Activated naive CD4-positive, alpha-beta T cell treated with anti-CD3 and anti-CD28 coated beads for 36 hours (primary cell): Measurements from ENCODE around the gene LIPA. TPM values are rescaled to one million over a fixed set of nuclear protein-coding genes. Genes with fewer than 3 reads are reported as not detected.

Experiments
- CTCF ChIA-PET: fragments of 350-600 bp; sonication (Branson Sonifier 250); formaldehyde crosslinking; loops from one replicate; lab custom pipeline; 2021; ENCODE audit warnings: antibody characterized with exemption; lab: Charles Lee
- DNase-seq: peaks from one replicate; pipeline ENCODE4 v3.0.0-alpha.2; 2020
- H3K27ac Mint-ChIP-seq: one replicate; pipeline ENCODE4 v1.8.0; 2021; ENCODE audit warnings: mild to moderate bottlenecking, mixed read lengths
- H3K27me3 Mint-ChIP-seq: one replicate; pipeline ENCODE4 v1.8.0; 2021; ENCODE audit warnings: low read depth, mixed read lengths
- H3K36me3 Mint-ChIP-seq: one replicate; pipeline ENCODE4 v1.8.0; 2021; ENCODE audit warnings: low read depth, mixed read lengths
- H3K4me1 Mint-ChIP-seq: one replicate; pipeline ENCODE4 v1.8.0; 2021; ENCODE audit warnings: low read depth, mixed read lengths
- H3K4me3 Mint-ChIP-seq: one replicate; pipeline ENCODE4 v1.8.0; 2021; ENCODE audit warnings: mild to moderate bottlenecking, moderate library complexity, mixed read lengths
- H3K9me3 Mint-ChIP-seq: one replicate; pipeline ENCODE4 v1.8.0; 2021; ENCODE audit warnings: mixed read lengths
- intact Hi-C: fragments of 100-400 bp; cut with micrococcal nuclease; formaldehyde crosslinking; loops from one replicate; pipeline ENCODE4 v1.15.1; 2023
- total RNA-seq, 2 experiments: library from RNA; stranded (reverse); gene quantifications; one replicate each; pipeline ENCODE4 v1.2.3, GENCODE V29; 2021

Gene LIPA
- total RNA-seq, 2 experiments from 2014 or later: 16.1 to 17.2 TPM

DNA sequence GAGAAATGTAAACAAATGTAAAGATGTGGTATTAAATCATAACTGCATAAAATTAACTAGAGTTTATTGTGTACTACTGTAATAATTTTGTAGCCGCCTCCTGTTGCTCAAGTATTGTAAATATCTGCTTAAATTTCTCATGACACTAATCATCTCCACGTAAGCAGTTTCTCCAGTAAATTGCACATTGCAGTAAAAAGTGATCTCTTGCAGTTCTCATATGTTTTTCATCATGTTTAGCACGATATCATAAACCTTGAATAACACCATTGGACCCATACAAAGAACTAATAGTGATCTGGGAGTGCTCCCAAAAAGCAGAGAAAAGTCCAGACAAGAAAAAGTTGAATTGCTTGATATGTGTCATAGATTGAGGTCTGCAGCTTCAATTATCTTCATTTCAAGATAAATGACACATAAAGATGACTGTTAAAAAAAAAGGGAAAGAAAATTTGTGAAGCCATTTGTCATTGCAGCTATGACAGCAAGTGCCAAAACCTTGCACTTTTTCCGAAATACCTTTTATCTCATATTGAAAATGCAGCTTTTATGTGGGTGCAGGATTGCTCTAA is 15.3 kb downstream of the LIPA start:
- Mint-ChIP-seq H3K27ac (no peak overlapping the region), H3K9me3 (no peaks in the 10 kb centered on the region), H3K27me3 (no peaks in the 10 kb centered on the region), H3K4me3 (no peak overlapping the region), H3K4me1 (peaks cover 3% of the 10 kb centered on the region), H3K36me3 (peaks cover 3% of the 10 kb centered on the region)
- DNase-seq: no peak
- intact Hi-C loops: no loop called here
- CTCF ChIA-PET: no interaction called here

DNA sequence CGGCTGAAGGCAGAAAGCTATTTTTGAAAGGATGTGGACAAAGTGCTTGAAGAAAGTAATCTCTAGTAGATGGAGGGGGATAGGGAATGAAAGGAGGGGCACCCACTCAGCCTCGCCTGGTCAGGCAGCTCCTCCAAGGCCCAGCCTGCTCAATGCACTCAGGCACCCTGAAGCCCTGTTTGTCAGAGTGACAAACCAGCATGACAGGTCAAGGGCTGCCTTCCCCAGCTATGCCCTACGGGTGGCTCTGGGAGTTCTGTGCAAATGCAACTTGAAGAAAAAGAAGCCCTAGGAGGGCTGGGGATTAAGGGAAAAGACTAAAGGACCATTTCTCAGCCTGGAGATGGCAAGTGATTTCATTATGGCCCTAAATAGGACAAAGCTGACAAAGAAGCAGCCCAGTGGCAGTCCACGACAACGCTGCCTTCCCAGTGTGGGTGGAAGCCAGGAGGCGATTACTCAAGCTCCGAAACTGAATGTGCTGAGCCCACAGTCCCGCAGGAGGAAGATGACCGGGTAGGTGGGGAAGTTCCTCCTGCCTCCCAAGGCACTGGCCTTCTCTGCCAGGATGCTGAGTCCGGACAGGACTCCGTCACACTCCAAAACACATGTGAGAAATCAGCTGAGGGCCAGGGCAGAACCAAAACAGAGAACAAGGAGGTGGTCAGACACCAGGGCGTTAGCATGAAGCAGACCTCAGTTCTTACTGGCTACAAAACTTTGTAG is 16.3 kb downstream of the LIPA start:
- peaks cover 3% of the 10 kb centered on the region for H3K36me3 Mint-ChIP-seq
- H3K4me3 Mint-ChIP-seq: no peak overlapping the region
- CTCF ChIA-PET: interaction anchor here (0.8 to 1.0 kb wide), 2 partner anchors 9 to 18 kb away, joined by 3 read pairs; no protein-coding TSS in a partner anchor
- H3K27me3 Mint-ChIP-seq: no peaks in the 10 kb centered on the region
- intact Hi-C loops: no loop called here
- DNase-seq: no peak
- H3K4me1 Mint-ChIP-seq: peaks cover 3% of the 10 kb centered on the region
- no peak overlapping the region for H3K27ac Mint-ChIP-seq
- no peaks in the 10 kb centered on the region for H3K9me3 Mint-ChIP-seq

DNA sequence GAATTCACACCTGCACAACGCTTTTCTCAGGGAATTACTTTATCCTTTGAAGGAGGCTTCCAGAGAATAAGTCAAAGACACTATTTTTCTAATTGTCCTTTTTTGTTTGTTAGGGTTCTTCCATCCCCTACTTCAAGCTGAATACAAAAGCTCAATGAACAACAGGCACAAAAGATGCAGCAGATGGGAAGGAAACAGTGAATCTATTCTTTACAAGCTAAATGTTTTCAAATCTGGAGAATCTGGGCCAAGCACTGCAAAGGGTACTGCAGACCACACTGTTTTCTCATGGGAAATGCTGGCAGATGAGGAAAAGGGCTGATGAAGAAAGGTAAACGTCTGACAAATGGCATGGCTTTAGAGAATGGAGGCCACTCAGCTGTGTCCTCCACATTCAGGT is 18.5 kb downstream of the LIPA start:
- intact Hi-C loops: no loop called here
- Mint-ChIP-seq H3K27ac (no peak overlapping the region), H3K4me3 (no peak overlapping the region), H3K27me3 (no peaks in the 10 kb centered on the region), H3K36me3 (peaks cover 3% of the 10 kb centered on the region), H3K9me3 (no peaks in the 10 kb centered on the region), H3K4me1 (peaks cover 3% of the 10 kb centered on the region)
- CTCF ChIA-PET: interaction anchor here (0.5 to 1.4 kb wide), 4 partner anchors 16 to 203 kb away, joined by 3 to 5 read pairs (median 4); no protein-coding TSS in a partner anchor
- no peak for DNase-seq

DNA sequence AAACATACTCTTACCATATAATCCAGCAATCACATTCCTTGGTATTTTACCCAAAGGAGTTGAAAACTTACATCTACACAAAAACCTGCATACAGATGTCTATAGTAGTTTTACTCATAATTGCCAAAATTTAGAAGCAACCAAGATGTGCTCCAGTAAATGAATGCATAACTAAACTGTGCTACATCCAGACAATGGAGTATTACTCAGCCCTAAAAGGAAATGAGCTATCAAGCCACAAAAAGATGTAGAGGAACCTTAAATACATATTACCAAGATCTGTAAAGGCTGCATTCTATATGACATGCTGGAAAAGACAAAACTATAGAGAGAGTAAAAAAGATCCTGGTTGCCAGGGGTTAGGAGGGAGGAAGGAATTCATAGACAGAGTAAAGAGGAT is 22.6 kb downstream of the LIPA start:
- CTCF ChIA-PET: interaction anchor here (2.7 kb wide), 1 partner anchor 11 kb away, joined by 12 read pairs; no protein-coding TSS in a partner anchor
- intact Hi-C loops: no loop called here
- H3K9me3 Mint-ChIP-seq: no peaks in the 10 kb centered on the region
- H3K27ac Mint-ChIP-seq: no peak overlapping the region
- peaks cover 5% of the 10 kb centered on the region for H3K4me1 Mint-ChIP-seq
- H3K36me3 Mint-ChIP-seq: no peaks in the 10 kb centered on the region
- H3K4me3 Mint-ChIP-seq: no peak overlapping the region
- DNase-seq: no peak
- H3K27me3 Mint-ChIP-seq: no peaks in the 10 kb centered on the region

DNA sequence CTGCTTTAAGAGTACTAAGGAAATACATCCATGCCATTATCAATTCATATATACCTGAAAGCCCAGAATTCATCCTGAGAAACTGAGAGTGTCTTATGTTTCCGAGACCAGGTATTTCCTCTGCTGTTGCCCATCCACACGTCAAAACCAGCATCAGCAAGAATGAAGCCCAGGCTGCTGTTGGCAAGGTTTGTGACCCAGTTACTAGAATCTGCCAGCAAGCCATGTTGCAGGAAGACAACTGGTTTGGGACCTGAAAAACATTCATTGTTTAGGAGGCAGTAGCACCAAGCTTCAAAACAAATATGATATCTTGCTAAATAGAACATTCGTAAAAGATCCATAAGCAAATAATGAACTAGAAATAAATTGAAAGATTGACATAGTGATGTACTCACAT is 23.4 kb downstream of the LIPA start:
- H3K4me1 Mint-ChIP-seq: peaks cover 5% of the 10 kb centered on the region
- no peaks in the 10 kb centered on the region for H3K9me3 Mint-ChIP-seq
- intact Hi-C loops: no loop called here

DNA sequence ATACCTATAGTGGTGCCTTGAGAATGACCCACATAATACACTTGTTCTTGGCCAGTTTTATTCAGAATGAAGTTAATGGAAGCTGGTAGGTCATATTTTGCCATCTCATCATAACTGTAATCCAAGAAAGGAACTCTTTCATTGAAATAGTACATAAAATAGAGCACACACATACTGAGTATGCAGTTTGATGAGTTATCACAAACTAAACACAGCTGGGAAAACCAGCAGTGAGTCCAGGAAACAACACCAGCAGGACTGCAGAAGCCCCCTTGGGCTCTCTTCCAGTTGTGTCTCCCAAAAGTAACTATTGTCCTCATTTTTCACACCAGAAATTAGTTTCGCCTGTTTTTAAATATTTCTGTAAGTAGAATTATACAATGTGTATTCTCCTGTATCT is 24.7 kb downstream of the LIPA start:
- Mint-ChIP-seq H3K9me3 (no peaks in the 10 kb centered on the region), H3K4me1 (peaks cover 5% of the 10 kb centered on the region), H3K36me3 (peaks cover 2% of the 10 kb centered on the region), H3K4me3 (no peak overlapping the region), H3K27ac (no peak overlapping the region), H3K27me3 (no peaks in the 10 kb centered on the region)
- intact Hi-C loops: no loop called here
- CTCF ChIA-PET: interaction anchor here (1.4 kb wide), 1 partner anchor 9 kb away, joined by 5 read pairs; no protein-coding TSS in a partner anchor
- DNase-seq: no peak

More for the DNA sequence above, 23.4 kb downstream of the LIPA start:
- Mint-ChIP-seq H3K4me3 (no peak overlapping the region), H3K27ac (no peak overlapping the region), H3K27me3 (no peaks in the 10 kb centered on the region), H3K36me3 (no peaks in the 10 kb centered on the region)
- DNase-seq: no peak
- CTCF ChIA-PET: no interaction called here

DNA sequence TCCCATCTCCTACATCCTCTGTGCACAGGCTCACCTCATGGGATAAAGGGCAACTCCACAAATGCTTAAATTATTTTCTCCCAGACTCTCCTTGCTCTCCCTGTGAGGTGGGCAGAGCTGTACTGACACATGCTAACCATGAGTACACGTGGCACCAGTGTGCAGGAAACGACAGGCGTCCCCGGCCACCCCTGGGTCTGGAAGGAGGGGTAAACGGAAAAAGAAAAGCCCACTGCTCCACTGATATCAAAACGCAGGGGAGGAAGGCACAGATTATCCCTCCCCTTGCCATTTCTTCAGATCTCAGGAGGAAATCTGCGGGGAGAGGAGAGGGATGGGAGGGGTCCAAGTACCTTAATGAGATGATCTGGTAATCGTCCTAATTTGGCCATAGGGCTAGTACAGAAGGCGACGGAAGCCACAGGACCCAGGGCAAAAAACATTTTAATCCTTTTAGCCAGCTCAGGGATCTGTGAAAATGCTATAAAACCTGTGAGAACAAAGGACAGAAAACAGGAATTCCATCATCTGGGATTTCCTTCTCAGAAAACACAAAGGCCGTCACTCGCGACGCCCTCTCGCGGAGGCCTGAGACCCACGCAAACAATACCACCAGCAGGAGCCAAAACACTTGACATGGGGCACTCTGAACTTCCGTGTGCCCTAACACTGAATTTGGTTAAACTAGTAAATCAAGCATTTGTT is 26.7 kb downstream of the LIPA start:
- peaks cover 5% of the 10 kb centered on the region for H3K4me1 Mint-ChIP-seq
- H3K36me3 Mint-ChIP-seq: peaks cover 2% of the 10 kb centered on the region
- H3K9me3 Mint-ChIP-seq: no peaks in the 10 kb centered on the region
- no peak for DNase-seq
- no peaks in the 10 kb centered on the region for H3K27me3 Mint-ChIP-seq
- intact Hi-C loops: no loop called here
- H3K4me3 Mint-ChIP-seq: no peak overlapping the region
- H3K27ac Mint-ChIP-seq: no peak overlapping the region
- CTCF ChIA-PET: interaction anchor here (0.6 to 1.4 kb wide), 2 partner anchors 10 to 25 kb away, joined by 4 to 6 read pairs; no protein-coding TSS in a partner anchor

DNA sequence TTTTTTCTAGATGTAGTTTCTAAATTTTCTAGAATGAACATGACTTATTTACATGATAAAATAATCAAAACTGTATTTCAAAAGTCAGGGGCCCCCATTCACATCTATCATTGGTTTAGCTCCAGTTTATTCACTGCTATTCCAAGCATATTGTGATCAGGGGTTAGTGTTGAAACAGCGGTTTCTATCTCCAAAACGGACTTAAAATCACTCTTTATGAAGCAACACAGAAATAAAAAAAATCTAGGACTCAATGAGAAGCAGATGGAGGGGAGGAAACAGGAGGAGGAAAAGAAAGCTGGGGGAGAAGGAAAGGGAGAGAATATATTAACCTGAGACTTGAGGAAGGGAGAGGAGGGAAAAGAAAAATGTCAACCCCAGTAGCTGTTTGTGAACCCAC is 29.7 kb downstream of the LIPA start:
- CTCF ChIA-PET: interaction anchor here (1.1 to 1.7 kb wide), 2 partner anchors 193 to 287 kb away, joined by 4 to 7 read pairs; no protein-coding TSS in a partner anchor
- Mint-ChIP-seq H3K36me3 (peaks cover 2% of the 10 kb centered on the region), H3K4me1 (peaks cover 12% of the 10 kb centered on the region), H3K27me3 (no peaks in the 10 kb centered on the region), H3K4me3 (no peak overlapping the region), H3K27ac (no peak overlapping the region), H3K9me3 (no peaks in the 10 kb centered on the region)
- intact Hi-C loops: no loop called here
- no peak for DNase-seq

DNA sequence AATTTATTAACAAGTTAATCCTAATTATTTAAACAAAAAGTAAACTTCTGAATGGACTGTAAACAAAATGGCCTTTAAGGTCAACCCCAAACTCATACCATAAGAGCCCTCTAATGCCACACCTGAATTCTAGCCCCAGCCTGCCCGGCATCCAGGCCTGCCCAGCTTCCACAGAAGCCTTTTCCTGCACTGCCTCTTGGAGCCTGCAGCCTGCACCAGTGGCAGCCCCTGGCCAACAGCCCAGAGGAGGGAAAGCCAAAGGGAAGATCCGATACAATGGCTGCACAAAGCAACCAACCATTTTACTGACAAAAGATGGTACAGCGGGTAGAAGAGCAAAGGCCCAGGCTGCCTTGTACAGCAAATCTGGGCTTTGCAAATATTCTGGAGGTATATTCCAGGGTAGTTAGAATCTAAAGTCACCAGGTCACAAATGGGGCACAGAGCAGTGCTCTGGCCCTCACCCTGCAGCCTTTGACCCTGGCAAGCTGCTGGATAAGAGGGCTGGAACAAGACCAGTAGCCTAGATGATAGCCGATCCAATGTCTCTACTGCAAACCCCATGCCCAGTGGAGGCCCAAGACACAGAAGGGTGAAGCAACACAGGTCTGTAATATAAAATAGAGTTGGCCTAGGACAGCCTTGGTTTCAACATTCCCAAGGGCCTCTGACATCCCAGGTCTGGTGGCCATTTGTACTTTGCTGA is 31.9 kb downstream of the LIPA start:
- CTCF ChIA-PET: interaction anchor here (0.6 to 4.1 kb wide), 8 partner anchors 10 to 415 kb away, joined by 3 to 51 read pairs (median 9); no protein-coding TSS in a partner anchor
- Mint-ChIP-seq H3K9me3 (no peaks in the 10 kb centered on the region), H3K27me3 (no peaks in the 10 kb centered on the region), H3K36me3 (peaks cover 2% of the 10 kb centered on the region), H3K4me1 (peaks cover 7% of the 10 kb centered on the region), H3K27ac (no peak overlapping the region), H3K4me3 (no peak overlapping the region)
- DNase-seq: no peak
- intact Hi-C loops: no loop called here

DNA sequence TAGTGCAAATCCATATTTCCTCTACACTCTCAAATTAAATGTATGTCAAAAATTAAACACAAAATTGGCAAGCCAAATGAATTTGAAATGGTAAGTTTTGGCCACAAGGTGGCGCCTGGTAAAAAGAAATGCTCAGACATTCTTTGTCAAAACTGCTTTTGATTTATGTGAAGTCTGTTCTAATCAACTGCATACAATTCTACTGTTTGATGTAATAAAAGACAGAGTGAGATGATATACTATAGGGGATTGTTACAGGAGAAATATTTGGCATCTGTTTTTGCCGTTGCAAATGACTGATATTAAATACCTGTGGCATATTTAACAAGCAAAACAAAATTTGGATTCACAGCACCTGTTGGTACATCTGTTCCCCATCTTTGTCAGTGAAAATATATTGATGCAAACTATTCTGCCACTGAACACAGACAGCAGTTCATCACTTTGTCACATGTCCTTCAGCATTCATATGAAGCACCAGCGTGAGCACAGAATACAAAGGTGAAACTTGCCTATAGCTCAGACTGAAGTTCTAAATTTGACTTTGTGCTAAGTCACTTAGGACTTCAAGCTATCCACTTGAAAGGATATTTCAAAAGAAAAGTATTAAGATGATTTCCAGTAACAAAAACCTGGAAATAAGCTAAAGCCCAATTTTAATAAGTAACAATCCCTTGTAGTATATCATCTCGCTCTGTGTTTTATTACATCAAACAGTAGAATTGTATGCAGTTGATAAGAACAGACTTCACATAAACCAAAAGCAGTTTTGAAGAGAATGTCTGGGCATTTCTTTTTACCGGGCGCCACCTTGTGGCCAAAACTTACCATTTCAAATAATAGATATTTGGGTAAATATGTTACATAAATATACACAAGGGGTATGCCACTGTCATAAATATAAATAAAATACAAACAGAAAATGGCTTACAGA is 34.3 kb downstream of the LIPA start:
- H3K27me3 Mint-ChIP-seq: peaks cover 2% of the 10 kb centered on the region
- CTCF ChIA-PET: interaction anchor here (0.7 to 4.1 kb wide), 52 partner anchors 10 to 390 kb away, joined by 3 to 51 read pairs (median 4); partner anchors contain the start of genes CH25H, FAS and LIPA
- no peaks in the 10 kb centered on the region for H3K9me3 Mint-ChIP-seq
- DNase-seq: peak; percentile 81
- no peak overlapping the region for H3K27ac Mint-ChIP-seq
- H3K4me3 Mint-ChIP-seq: no peak overlapping the region
- H3K36me3 Mint-ChIP-seq: peaks cover 2% of the 10 kb centered on the region
- peaks cover 7% of the 10 kb centered on the region for H3K4me1 Mint-ChIP-seq
- intact Hi-C loops: loop anchor here (1.0 to 2.0 kb wide), 6 partner anchors 35 to 382 kb away; no protein-coding TSS in a partner anchor

DNA sequence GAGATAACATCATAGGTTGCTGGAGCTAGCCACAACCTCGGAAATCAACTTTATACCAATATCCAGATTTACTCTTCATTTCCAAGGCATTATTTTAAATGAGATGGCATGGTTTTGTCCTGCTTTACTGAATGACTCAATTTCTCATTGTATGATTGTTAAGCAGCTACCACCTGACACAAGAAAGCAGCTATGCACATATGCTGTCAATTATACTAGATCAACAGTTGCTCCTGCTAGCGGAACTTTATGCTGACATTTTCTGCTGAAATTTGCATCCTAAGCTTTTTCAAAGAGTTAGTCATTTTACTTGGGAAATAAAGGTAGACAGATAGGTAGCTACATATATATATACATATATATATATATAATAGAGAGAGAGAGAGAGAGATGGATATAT is 35.5 kb downstream of the LIPA start:
- H3K9me3 Mint-ChIP-seq: no peaks in the 10 kb centered on the region
- no peaks in the 10 kb centered on the region for H3K36me3 Mint-ChIP-seq
- intact Hi-C loops: loop anchor here (2.0 kb wide), 1 partner anchor 37 kb away; no protein-coding TSS in a partner anchor
- H3K4me1 Mint-ChIP-seq: peaks cover 7% of the 10 kb centered on the region
- DNase-seq: no peak
- CTCF ChIA-PET: interaction anchor here (0.5 to 4.2 kb wide), 18 partner anchors 8 to 388 kb away, joined by 3 to 99 read pairs (median 4); partner anchors contain the start of gene CH25H
- H3K27ac Mint-ChIP-seq: no peak overlapping the region
- H3K4me3 Mint-ChIP-seq: no peak overlapping the region
- H3K27me3 Mint-ChIP-seq: peaks cover 8% of the 10 kb centered on the region
